K562 (cell line): ENCODE data around the gene UBE2O. TPM values are rescaled to one million over a fixed set of nuclear protein-coding genes. Genes with fewer than 3 reads are reported as not detected.

Experiments
- ARID1B ChIP-seq: fragments of 450-650 bp; IDR thresholded peaks from 2 replicates; pipeline ENCODE4 v1.6.1; 2016; ENCODE audit warnings: antibody characterized with exemption, mild to moderate bottlenecking, inconsistent platforms
- EGR1 ChIP-seq: fragments of 450-650 bp; conservative IDR thresholded peaks from 2 replicates; pipeline ENCODE4 v1.6.1; 2017; ENCODE audit warnings: mild to moderate bottlenecking
- ETV6 ChIP-seq, 3 experiments: fragments of 150-350 bp in 1 of 3; sonication (generic) in 1 of 3; formaldehyde crosslinking in 1 of 3; IDR thresholded peaks; 2 replicates each; pipeline versions ENCODE4 v1.6.1 to v1.8.0; 2014 to 2022; ENCODE audit warnings: borderline replicate concordance in 2 of 3, low read depth in 2 of 3, antibody characterized with exemption in 1 of 3, low read length in 1 of 3, mild to moderate bottlenecking in 1 of 3, missing genetic modification reagents in 1 of 3
- HDAC2 ChIP-seq: fragments of 450-650 bp; IDR thresholded peaks from 2 replicates; pipeline ENCODE4 v1.6.1; 2016; ENCODE audit warnings: mild to moderate bottlenecking
- MAZ ChIP-seq, 2 experiments: fragments of 450-650 bp in 1 of 2; sonication (generic) in 1 of 2; formaldehyde crosslinking; IDR thresholded peaks in 1 of 2; conservative IDR thresholded peaks in 1 of 2; 2 replicates each; pipeline versions ENCODE4 v1.4.0 to v1.5.0; 2020; ENCODE audit warnings: mild to moderate bottlenecking in 1 of 2, missing genetic modification reagents in 1 of 2
- MEF2D ChIP-seq: conservative IDR thresholded peaks from 2 replicates; pipeline ENCODE4 v1.6.1; 2016; ENCODE audit warnings: low read depth, missing genetic modification characterization, missing compliant biosample characterization
- MTA3 ChIP-seq: fragments of 450-650 bp; formaldehyde crosslinking; IDR thresholded peaks from 2 replicates; pipeline ENCODE4 v1.6.1; 2017; ENCODE audit warnings: mild to moderate bottlenecking, borderline replicate concordance
- NCOA6 ChIP-seq: fragments of 450-650 bp; IDR thresholded peaks from 2 replicates; pipeline ENCODE4 v1.6.1; 2017; ENCODE audit warnings: mild to moderate bottlenecking
- NELFE ChIP-seq: IDR thresholded peaks from 2 replicates; pipeline ENCODE4 v1.6.1; 2011; ENCODE audit warnings: mild to moderate bottlenecking; ENCODE audit not compliant: insufficient read depth, insufficient read length
- POLR2A ChIP-seq: fragments of 450-650 bp; conservative IDR thresholded peaks from 2 replicates; pipeline ENCODE4 v1.6.1; 2016
- SP1 ChIP-seq: sonication (generic); formaldehyde crosslinking; IDR thresholded peaks from 2 replicates; pipeline ENCODE4 v1.8.1; 2022; ENCODE audit warnings: mild to moderate bottlenecking, missing genetic modification reagents
- polyA plus RNA-seq, 8 experiments: library from polyadenylated mRNA; depleted of rRNA in 4 of 8; stranded (reverse) in 5 of 8; unstranded in 3 of 8; fragments of >200 nt; fragmentation: Nextera tagmentation in 2 of 8; fragmentation: Illumina TruSeq in 1 of 8; extraction: Ambion mirVana in 2 of 8; extraction: Trizol in 1 of 8; gene quantifications; 2 replicates each; pipeline versions ENCODE4 v1.2.1 to v1.2.3, GENCODE V29; 2011 to 2014; ENCODE audit warnings: inconsistent platforms in 1 of 8, missing spikeins in 1 of 8
- total RNA-seq, 7 experiments: library from RNA; depleted of rRNA in 6 of 7; stranded (reverse); fragments of >200 nt in 6 of 7; fragmentation: Illumina TruSeq in 2 of 7; extraction: Trizol in 2 of 7; gene quantifications; 2 replicates each; pipeline versions ENCODE4 v1.2.1 to v1.2.3, GENCODE V29; 2011 to 2021; ENCODE audit warnings: low replicate concordance in 1 of 7
- TF ChIP-seq, protein P1 (sequence below): sonication (generic); formaldehyde crosslinking; IDR thresholded peaks from 2 replicates; pipeline ENCODE4 v1.8.0; 2023; ENCODE audit warnings: mild to moderate bottlenecking, missing genetic modification reagents
- TF ChIP-seq, protein P2 (sequence below): fragments of 250-450 bp; sonication (Bioruptor Pico); IDR thresholded peaks from 2 replicates; pipeline ENCODE4 v1.9.0; 2021; ENCODE audit warnings: mild to moderate bottlenecking
- TF ChIP-seq, protein P3 (sequence below): fragments of 450-650 bp; IDR thresholded peaks from 2 replicates; pipeline ENCODE4 v1.7.1; 2018; ENCODE audit warnings: mild to moderate bottlenecking, low read depth; ENCODE audit not compliant: partially characterized antibody
- TF ChIP-seq, protein P4 (sequence below), 3 experiments: IDR thresholded peaks in 2 of 3; conservative IDR thresholded peaks in 1 of 3; 2 replicates each; pipeline ENCODE4 v1.5.1; 2011 to 2012; ENCODE audit warnings: low read length in 3 of 3, mild to moderate bottlenecking in 3 of 3, control low read depth in 2 of 3, improper control_type of control experiment in 1 of 3, inconsistent platforms in 1 of 3, low read depth in 1 of 3, mixed read lengths in 1 of 3, moderate library complexity in 1 of 3; ENCODE audit not compliant: insufficient read depth in 2 of 3
- TF ChIP-seq, protein P5 (sequence below), 3 experiments: fragments of 200-800 bp in 1 of 3; sonication (Bioruptor generic) in 1 of 3; sonication (generic) in 1 of 3; formaldehyde crosslinking in 1 of 3; IDR thresholded peaks; 2 replicates each; pipeline versions ENCODE4 v1.6.1 to v1.8.0; 2016 to 2022; ENCODE audit warnings: mild to moderate bottlenecking in 2 of 3, missing compliant biosample characterization in 2 of 3, missing genetic modification characterization in 2 of 3, missing genetic modification reagents in 1 of 3

UBE2O gene
- total and polyA plus RNA-seq, 9 of the 15 experiments (the other 6 are each of a cell fraction or from before 2014, with no cell fraction given) = 1.6 to 39.7 (median 13.3) TPM

DNA sequence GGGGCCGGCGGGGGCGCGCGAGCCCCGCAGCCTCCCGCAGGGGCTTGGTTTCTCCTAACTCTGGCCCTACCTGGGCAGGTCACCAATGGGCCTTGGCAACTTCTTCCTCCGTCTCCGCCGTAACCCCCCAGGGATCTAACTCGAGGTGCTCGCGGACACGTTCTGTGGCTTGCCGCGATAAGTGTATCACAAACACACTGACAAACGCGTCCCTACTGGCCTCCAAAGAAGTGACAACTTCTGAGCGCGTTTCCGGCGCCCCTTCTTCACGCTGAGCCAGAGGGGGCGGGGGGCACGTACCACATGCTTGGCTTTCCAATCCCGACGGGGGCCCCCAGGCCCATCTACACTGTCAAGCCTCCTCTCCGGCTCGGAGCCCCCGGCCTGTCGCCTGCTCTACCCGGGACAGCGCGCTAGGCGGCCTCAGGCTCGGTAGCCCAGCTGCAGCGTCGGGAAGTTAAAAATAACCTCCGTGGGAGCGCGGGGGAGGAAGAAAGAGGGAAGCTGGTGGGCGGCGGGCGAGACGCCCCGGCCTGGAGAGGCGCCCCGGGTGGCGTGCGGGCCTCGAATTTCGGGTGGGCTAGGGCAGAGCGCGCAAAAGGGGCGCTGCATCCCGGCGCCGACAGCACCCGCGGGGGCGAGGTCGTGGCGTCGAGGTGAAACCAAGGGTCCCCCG lies 69.3 kb downstream of the UBE2O start (continued):
- TF ChIP-seq, protein P1, sequence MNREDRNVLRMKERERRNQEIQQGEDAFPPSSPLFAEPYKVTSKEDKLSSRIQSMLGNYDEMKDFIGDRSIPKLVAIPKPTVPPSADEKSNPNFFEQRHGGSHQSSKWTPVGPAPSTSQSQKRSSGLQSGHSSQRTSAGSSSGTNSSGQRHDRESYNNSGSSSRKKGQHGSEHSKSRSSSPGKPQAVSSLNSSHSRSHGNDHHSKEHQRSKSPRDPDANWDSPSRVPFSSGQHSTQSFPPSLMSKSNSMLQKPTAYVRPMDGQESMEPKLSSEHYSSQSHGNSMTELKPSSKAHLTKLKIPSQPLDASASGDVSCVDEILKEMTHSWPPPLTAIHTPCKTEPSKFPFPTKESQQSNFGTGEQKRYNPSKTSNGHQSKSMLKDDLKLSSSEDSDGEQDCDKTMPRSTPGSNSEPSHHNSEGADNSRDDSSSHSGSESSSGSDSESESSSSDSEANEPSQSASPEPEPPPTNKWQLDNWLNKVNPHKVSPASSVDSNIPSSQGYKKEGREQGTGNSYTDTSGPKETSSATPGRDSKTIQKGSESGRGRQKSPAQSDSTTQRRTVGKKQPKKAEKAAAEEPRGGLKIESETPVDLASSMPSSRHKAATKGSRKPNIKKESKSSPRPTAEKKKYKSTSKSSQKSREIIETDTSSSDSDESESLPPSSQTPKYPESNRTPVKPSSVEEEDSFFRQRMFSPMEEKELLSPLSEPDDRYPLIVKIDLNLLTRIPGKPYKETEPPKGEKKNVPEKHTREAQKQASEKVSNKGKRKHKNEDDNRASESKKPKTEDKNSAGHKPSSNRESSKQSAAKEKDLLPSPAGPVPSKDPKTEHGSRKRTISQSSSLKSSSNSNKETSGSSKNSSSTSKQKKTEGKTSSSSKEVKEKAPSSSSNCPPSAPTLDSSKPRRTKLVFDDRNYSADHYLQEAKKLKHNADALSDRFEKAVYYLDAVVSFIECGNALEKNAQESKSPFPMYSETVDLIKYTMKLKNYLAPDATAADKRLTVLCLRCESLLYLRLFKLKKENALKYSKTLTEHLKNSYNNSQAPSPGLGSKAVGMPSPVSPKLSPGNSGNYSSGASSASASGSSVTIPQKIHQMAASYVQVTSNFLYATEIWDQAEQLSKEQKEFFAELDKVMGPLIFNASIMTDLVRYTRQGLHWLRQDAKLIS (CRISPR knock-in tag) = 0 out of 2 replicates have a peak, but pooled peaks have one; percentile 80
- TF ChIP-seq NELFE (no peak), NCOA6 (peak; percentile 85), MTA3 (peak; percentile 22; the same call in 1 of the 2 replicates), MAZ (CRISPR knock-in tag; conservative IDR thresholded peaks at IDR 0.05 in 1 of 2, IDR thresholded peaks at IDR 0.05 in 1 of 2) (peak in 1 of 2 experiments; percentile 74; a peak in 3 of 4 replicates), MEF2D (tag) (peak; percentile 91), ETV6 (IDR thresholded peaks at IDR 0.05; ENCODE audit: borderline replicate concordance in 1 of 2, low read depth in 2 of 2, low read length in 1 of 2) (no peak), ETV6 (CRISPR knock-in tag; IDR thresholded peaks at IDR 0.05; ENCODE audit: borderline replicate concordance) (0 out of 2 replicates have a peak, but pooled peaks have one; percentile 44), ARID1B (peak; percentile 17; the same call in 1 of the 2 replicates), POLR2A (peak; percentile 62), EGR1 (peak; percentile 93), HDAC2 (0 out of 2 replicates have a peak, but pooled peaks have one; percentile 50), SP1 (CRISPR knock-in tag) (peak; percentile 67; the same call in 1 of the 2 replicates)
- TF ChIP-seq, protein P2, sequence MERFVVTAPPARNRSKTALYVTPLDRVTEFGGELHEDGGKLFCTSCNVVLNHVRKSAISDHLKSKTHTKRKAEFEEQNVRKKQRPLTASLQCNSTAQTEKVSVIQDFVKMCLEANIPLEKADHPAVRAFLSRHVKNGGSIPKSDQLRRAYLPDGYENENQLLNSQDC = no peak
- TF ChIP-seq, protein P3, sequence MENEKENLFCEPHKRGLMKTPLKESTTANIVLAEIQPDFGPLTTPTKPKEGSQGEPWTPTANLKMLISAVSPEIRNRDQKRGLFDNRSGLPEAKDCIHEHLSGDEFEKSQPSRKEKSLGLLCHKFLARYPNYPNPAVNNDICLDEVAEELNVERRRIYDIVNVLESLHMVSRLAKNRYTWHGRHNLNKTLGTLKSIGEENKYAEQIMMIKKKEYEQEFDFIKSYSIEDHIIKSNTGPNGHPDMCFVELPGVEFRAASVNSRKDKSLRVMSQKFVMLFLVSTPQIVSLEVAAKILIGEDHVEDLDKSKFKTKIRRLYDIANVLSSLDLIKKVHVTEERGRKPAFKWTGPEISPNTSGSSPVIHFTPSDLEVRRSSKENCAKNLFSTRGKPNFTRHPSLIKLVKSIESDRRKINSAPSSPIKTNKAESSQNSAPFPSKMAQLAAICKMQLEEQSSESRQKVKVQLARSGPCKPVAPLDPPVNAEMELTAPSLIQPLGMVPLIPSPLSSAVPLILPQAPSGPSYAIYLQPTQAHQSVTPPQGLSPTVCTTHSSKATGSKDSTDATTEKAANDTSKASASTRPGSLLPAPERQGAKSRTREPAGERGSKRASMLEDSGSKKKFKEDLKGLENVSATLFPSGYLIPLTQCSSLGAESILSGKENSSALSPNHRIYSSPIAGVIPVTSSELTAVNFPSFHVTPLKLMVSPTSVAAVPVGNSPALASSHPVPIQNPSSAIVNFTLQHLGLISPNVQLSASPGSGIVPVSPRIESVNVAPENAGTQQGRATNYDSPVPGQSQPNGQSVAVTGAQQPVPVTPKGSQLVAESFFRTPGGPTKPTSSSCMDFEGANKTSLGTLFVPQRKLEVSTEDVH = no peak
- TF ChIP-seq, protein P4, sequence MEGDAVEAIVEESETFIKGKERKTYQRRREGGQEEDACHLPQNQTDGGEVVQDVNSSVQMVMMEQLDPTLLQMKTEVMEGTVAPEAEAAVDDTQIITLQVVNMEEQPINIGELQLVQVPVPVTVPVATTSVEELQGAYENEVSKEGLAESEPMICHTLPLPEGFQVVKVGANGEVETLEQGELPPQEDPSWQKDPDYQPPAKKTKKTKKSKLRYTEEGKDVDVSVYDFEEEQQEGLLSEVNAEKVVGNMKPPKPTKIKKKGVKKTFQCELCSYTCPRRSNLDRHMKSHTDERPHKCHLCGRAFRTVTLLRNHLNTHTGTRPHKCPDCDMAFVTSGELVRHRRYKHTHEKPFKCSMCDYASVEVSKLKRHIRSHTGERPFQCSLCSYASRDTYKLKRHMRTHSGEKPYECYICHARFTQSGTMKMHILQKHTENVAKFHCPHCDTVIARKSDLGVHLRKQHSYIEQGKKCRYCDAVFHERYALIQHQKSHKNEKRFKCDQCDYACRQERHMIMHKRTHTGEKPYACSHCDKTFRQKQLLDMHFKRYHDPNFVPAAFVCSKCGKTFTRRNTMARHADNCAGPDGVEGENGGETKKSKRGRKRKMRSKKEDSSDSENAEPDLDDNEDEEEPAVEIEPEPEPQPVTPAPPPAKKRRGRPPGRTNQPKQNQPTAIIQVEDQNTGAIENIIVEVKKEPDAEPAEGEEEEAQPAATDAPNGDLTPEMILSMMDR (IDR thresholded peaks at IDR 0.05 in 2 of 3, conservative IDR thresholded peaks at IDR 0.05 in 1 of 3; ENCODE audit: insufficient read depth in 2 of 3, low read depth in 1 of 3, low read length in 3 of 3) = peak; percentile 34 to 40 (median 38); a peak in 4 of 6 replicates
- TF ChIP-seq, protein P5, sequence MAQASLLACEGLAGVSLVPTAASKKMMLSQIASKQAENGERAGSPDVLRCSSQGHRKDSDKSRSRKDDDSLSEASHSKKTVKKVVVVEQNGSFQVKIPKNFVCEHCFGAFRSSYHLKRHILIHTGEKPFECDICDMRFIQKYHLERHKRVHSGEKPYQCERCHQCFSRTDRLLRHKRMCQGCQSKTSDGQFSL (CRISPR knock-in tag; IDR thresholded peaks at IDR 0.05) = peak; percentile 44; the same call in 1 of the 2 replicates
- TF ChIP-seq, protein P5 (tag; IDR thresholded peaks at IDR 0.05) = no peak
